DND-41 (cell line): ENCODE results near the gene PLEKHA8.

ENCODE experiments used
- EZH2 ChIP-seq: IDR thresholded peaks from 3 replicates; pipeline ENCODE4 v1.6.1; 2012; ENCODE audit warnings: borderline replicate concordance, low read depth, mild to moderate bottlenecking, moderate library complexity, low read length, inconsistent platforms; ENCODE audit not compliant: severe bottlenecking
- TF ChIP-seq, protein P1 (sequence below): IDR thresholded peaks from 2 replicates; pipeline ENCODE4 v1.5.1; 2012; ENCODE audit warnings: borderline replicate concordance, low read length, moderate library complexity, mild to moderate bottlenecking; ENCODE audit not compliant: poor library complexity, severe bottlenecking; ENCODE audit errors: extremely low read depth

GRCh38 chr7:30164567-30164966, 136.4 kb downstream of the PLEKHA8 start:
- TF ChIP-seq, protein P1, sequence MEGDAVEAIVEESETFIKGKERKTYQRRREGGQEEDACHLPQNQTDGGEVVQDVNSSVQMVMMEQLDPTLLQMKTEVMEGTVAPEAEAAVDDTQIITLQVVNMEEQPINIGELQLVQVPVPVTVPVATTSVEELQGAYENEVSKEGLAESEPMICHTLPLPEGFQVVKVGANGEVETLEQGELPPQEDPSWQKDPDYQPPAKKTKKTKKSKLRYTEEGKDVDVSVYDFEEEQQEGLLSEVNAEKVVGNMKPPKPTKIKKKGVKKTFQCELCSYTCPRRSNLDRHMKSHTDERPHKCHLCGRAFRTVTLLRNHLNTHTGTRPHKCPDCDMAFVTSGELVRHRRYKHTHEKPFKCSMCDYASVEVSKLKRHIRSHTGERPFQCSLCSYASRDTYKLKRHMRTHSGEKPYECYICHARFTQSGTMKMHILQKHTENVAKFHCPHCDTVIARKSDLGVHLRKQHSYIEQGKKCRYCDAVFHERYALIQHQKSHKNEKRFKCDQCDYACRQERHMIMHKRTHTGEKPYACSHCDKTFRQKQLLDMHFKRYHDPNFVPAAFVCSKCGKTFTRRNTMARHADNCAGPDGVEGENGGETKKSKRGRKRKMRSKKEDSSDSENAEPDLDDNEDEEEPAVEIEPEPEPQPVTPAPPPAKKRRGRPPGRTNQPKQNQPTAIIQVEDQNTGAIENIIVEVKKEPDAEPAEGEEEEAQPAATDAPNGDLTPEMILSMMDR = peak; percentile 66
- no peak for TF ChIP-seq EZH2
